SK-N-SH (cell line): ENCODE data around the gene ELF4. TPM values are rescaled to one million over a fixed set of nuclear protein-coding genes. Genes with fewer than 3 reads are reported as not detected.
A peak's percentile ranks its signal among the peaks of the same experiment; 100 is the strongest.

ENCODE experiments used
- CTCF ChIA-PET: fragments of 300-600, 350-600 bp; formaldehyde crosslinking; extraction: SDS; loops from one replicate; lab custom pipeline; 2021; lab: Yijun Ruan, JAX
- POLR2A ChIA-PET: fragments of 350-600 bp; sonication (Branson Sonifier 250); formaldehyde crosslinking; extraction: SDS; loops from one replicate; lab custom pipeline; 2020; ENCODE audit warnings: antibody characterized with exemption, inconsistent platforms; lab: Yijun Ruan, JAX
- DNase-seq: peaks from one replicate; pipeline ENCODE4 v3.0.0; 2012
- H2AFZ ChIP-seq: fragments of 200-600 bp; sonication (generic); 2 replicates; pipeline ENCODE4 v1.8.1; 2016; ENCODE audit warnings: antibody characterized with exemption, mild to moderate bottlenecking, low read depth
- H3F3A ChIP-seq: fragments of 200-600 bp; sonication (generic); replicated peaks from 2 replicates; pipeline ENCODE3; 2016; ENCODE audit warnings: antibody characterized with exemption, mild to moderate bottlenecking; ENCODE audit not compliant: insufficient read depth
- H3K27ac ChIP-seq, 2 experiments: fragments of 200-500 bp in 1 of 2; fragments of 200-600 bp in 1 of 2; sonication (Bioruptor generic) in 1 of 2; sonication (generic), shearing (Covaris generic) in 1 of 2; 2 replicates each; pipeline versions ENCODE4 v1.5.1 to v1.6.1; 2014 to 2016; ENCODE audit warnings: low read depth in 2 of 2, inconsistent platforms in 1 of 2, low read length in 1 of 2, mild to moderate bottlenecking in 1 of 2, mixed read lengths in 1 of 2
- H3K27me3 ChIP-seq: fragments of 200-600 bp; sonication (generic), shearing (Covaris generic); 2 replicates; pipeline ENCODE4 v1.6.1; 2016; ENCODE audit warnings: mixed run types; ENCODE audit not compliant: insufficient read depth
- H3K36me3 ChIP-seq, 2 experiments: fragments of 200-500 bp in 1 of 2; fragments of 200-600 bp in 1 of 2; sonication (Bioruptor generic) in 1 of 2; sonication (generic) in 1 of 2; replicated peaks in 1 of 2; 2 replicates each; pipeline versions ENCODE3 to v1.5.1; 2014 to 2016; ENCODE audit warnings: low read length in 1 of 2, mild to moderate bottlenecking in 1 of 2; ENCODE audit not compliant: insufficient read depth in 2 of 2, control insufficient read depth in 1 of 2
- H3K4me1 ChIP-seq, 2 experiments: fragments of 200-500 bp in 1 of 2; fragments of 200-600 bp in 1 of 2; sonication (Bioruptor generic) in 1 of 2; sonication (generic), shearing (Covaris generic) in 1 of 2; 2 replicates each; pipeline versions ENCODE4 v1.5.1 to v1.6.1; 2014 to 2016; ENCODE audit warnings: low read depth in 1 of 2, low read length in 1 of 2, mixed run types in 1 of 2; ENCODE audit not compliant: insufficient read depth in 2 of 2, control insufficient read depth in 1 of 2
- H3K4me2 ChIP-seq: fragments of 200-600 bp; sonication (generic), shearing (Covaris generic); 2 replicates; pipeline ENCODE4 v1.6.1; 2017; ENCODE audit warnings: mixed run types
- H3K4me3 ChIP-seq, 2 experiments: fragments of 200-500 bp in 1 of 2; fragments of 200-600 bp in 1 of 2; sonication (Bioruptor generic) in 1 of 2; sonication (generic), shearing (Covaris generic) in 1 of 2; 2 replicates each; pipeline versions ENCODE4 v1.5.1 to v1.8.1; 2014 to 2016; ENCODE audit warnings: low read depth in 2 of 2, inconsistent platforms in 1 of 2, low read length in 1 of 2, mild to moderate bottlenecking in 1 of 2, mixed read lengths in 1 of 2, moderate library complexity in 1 of 2
- H3K79me2 ChIP-seq: fragments of 200-600 bp; sonication (generic); 2 replicates; pipeline ENCODE4 v1.8.1; 2017; ENCODE audit warnings: mild to moderate bottlenecking; ENCODE audit not compliant: insufficient read depth
- H3K9ac ChIP-seq: fragments of 200-600 bp; sonication (generic); 2 replicates; pipeline ENCODE4 v1.6.1; 2017; ENCODE audit warnings: mixed run types
- H3K9me2 ChIP-seq: fragments of 200-600 bp; sonication (generic); 2 replicates; pipeline ENCODE4 v1.6.1; 2017; ENCODE audit warnings: mixed run types
- H3K9me3 ChIP-seq: fragments of 200-600 bp; sonication (generic); 2 replicates; pipeline ENCODE4 v1.6.1; 2017; ENCODE audit warnings: mixed run types, mild to moderate bottlenecking, moderate library complexity
- H4K20me1 ChIP-seq: fragments of 200-600 bp; sonication (generic); 2 replicates; pipeline ENCODE4 v1.6.1; 2017; ENCODE audit warnings: mild to moderate bottlenecking, mixed run types; ENCODE audit not compliant: insufficient read depth
- ELF1 ChIP-seq: IDR thresholded peaks from 2 replicates; pipeline ENCODE4 v1.4.0; 2012
- GATA2 ChIP-seq: sonication (generic); formaldehyde crosslinking; IDR thresholded peaks from 2 replicates; pipeline ENCODE4 v1.5.0; 2020; ENCODE audit warnings: mild to moderate bottlenecking, missing genetic modification reagents
- IRF3 ChIP-seq: fragments of 150-350 bp; IDR thresholded peaks from 2 replicates; pipeline ENCODE4 v1.6.1; 2016; ENCODE audit warnings: mild to moderate bottlenecking, low read depth, low read length
- MEF2A ChIP-seq: IDR thresholded peaks from 2 replicates; pipeline ENCODE4 v1.4.0; 2012; ENCODE audit warnings: low read depth, borderline replicate concordance
- MXI1 ChIP-seq: IDR thresholded peaks from 2 replicates; pipeline ENCODE4 v1.6.1; 2012; ENCODE audit warnings: mild to moderate bottlenecking, low read depth, low read length, improper control_type of control experiment
- RAD21 ChIP-seq: IDR thresholded peaks from 2 replicates; pipeline ENCODE4 v1.6.1; 2012; ENCODE audit warnings: mild to moderate bottlenecking, low read length
- RCOR1 ChIP-seq: fragments of 150-350 bp; IDR thresholded peaks from 2 replicates; pipeline ENCODE4 v1.6.1; 2017; ENCODE audit warnings: antibody characterized with exemption, low read length
- RXRA ChIP-seq: IDR thresholded peaks from 2 replicates; pipeline ENCODE4 v1.4.0; 2012; ENCODE audit warnings: low read depth, mild to moderate bottlenecking, borderline replicate concordance
- SMC3 ChIP-seq: IDR thresholded peaks from 2 replicates; pipeline ENCODE4 v1.6.1; 2012; ENCODE audit warnings: low read depth, low read length, improper control_type of control experiment
- TEAD4 ChIP-seq: IDR thresholded peaks from 2 replicates; pipeline ENCODE4 v1.4.0; 2012; ENCODE audit warnings: mild to moderate bottlenecking, borderline replicate concordance; ENCODE audit not compliant: insufficient read depth
- WGBS: methylation state at CpG from one replicate; pipeline ENCODE4 v1.1.6; 2017; ENCODE audit warnings: low lambda C conversion rate; 5-methylcytosine and 5-hydroxymethylcytosine counted together
- polyA plus RNA-seq, 3 experiments: library from polyadenylated mRNA; depleted of rRNA; stranded (reverse); fragments of >200 nt; gene quantifications; 2 replicates each; pipeline ENCODE4 v1.2.3, GENCODE V29; 2012
- TF ChIP-seq, protein P1 (sequence below): fragments of 150-350 bp; IDR thresholded peaks from 2 replicates; pipeline ENCODE4 v1.6.1; 2017; ENCODE audit warnings: antibody characterized with exemption, low read length, low read depth, borderline replicate concordance

Gene ELF4
- polyA plus RNA-seq, 1 of the 3 experiments (the other 2 are of a cell fraction), result 9.6 TPM

DNA sequence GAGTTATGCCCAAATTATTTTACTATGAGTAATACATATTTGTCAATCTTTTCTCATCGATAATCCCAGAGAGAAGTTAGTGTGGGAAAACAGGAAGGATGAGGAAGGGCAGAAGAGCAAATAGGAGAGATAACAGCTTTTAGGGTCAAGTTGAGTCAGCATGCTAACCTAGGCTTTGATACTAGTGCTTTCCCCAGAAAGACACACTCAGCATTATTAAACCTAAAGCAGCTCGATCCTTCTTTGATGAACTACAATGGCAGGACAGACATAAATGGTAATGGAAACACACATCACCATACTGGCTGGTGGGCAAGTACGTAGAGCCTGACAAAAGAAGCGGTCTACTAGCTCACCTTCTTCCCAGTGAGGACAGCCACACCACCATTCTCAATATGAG lies 34.8 kb upstream of the ELF4 start:
- no peaks in the 10 kb centered on the region for H4K20me1 ChIP-seq
- ChIA-PET CTCF (interaction anchor here (0.7 to 1.0 kb wide), 4 partner anchors 24 to 219 kb away, joined by 3 to 4 read pairs (median 3); partner anchors contain the start of gene RAB33A), POLR2A (no interaction called here)
- H3K27ac ChIP-seq, result no peak overlapping the region
- no peak overlapping the region for H3K4me3 ChIP-seq
- no peaks in the 10 kb centered on the region for H3K27me3 ChIP-seq
- H2AFZ ChIP-seq, result no peak overlapping the region
- DNase-seq, result no peak
- no peaks in the 10 kb centered on the region for H3K4me1 ChIP-seq
- H3K9ac ChIP-seq, result no peak overlapping the region
- no peaks in the 10 kb centered on the region for H3F3A ChIP-seq
- no peaks in the 10 kb centered on the region for H3K79me2 ChIP-seq
- TF ChIP-seq RXRA, result no peak
- TF ChIP-seq GATA2, result no peak
- no peak for TF ChIP-seq ELF1
- no peak for TF ChIP-seq TEAD4
- no peak for TF ChIP-seq MEF2A
- TF ChIP-seq RCOR1, result no peak
- TF ChIP-seq MXI1, result no peak
- no peak for TF ChIP-seq SMC3
- no peak for TF ChIP-seq IRF3
- TF ChIP-seq, protein P1, sequence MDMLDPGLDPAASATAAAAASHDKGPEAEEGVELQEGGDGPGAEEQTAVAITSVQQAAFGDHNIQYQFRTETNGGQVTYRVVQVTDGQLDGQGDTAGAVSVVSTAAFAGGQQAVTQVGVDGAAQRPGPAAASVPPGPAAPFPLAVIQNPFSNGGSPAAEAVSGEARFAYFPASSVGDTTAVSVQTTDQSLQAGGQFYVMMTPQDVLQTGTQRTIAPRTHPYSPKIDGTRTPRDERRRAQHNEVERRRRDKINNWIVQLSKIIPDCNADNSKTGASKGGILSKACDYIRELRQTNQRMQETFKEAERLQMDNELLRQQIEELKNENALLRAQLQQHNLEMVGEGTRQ, result no peak
- H3K9me2 ChIP-seq, result no peaks in the 10 kb centered on the region
- 84% methylated on average over 4 of the region's 4 CpGs for WGBS
- H3K4me2 ChIP-seq, result no peak overlapping the region
- H3K36me3 ChIP-seq, result peaks cover 20 to 47% of the 10 kb centered on the region in 2 experiments
- no peaks in the 10 kb centered on the region for H3K9me3 ChIP-seq

- no peak overlapping the region for H3K4me2 ChIP-seq
- peaks cover 20 to 53% of the 10 kb centered on the region in 2 experiments for H3K36me3 ChIP-seq
- H3K9ac ChIP-seq, result no peak overlapping the region
- H3K27me3 ChIP-seq, result no peaks in the 10 kb centered on the region
- POLR2A ChIA-PET, result no interaction called here
- H3K4me1 ChIP-seq, result no peaks in the 10 kb centered on the region
- no peaks in the 10 kb centered on the region for H3F3A ChIP-seq
- CTCF ChIA-PET, result interaction anchor here (1.1 to 1.2 kb wide), 2 partner anchors 12 to 65 kb away, joined by 5 to 7 read pairs; no protein-coding TSS in a partner anchor
- H3K27ac ChIP-seq, result no peak overlapping the region
- TF ChIP-seq SMC3 (0 out of 2 replicates have a peak, but pooled peaks have one; percentile 5), RAD21 (peak; percentile 20; the same call in 1 of the 2 replicates), MXI1 (no peak)
- no peaks in the 10 kb centered on the region for H3K79me2 ChIP-seq
- no peaks in the 10 kb centered on the region for H4K20me1 ChIP-seq
- WGBS, result 92% methylated on average over 3 of the region's 3 CpGs
- DNase-seq, result no peak
- H2AFZ ChIP-seq, result no peak overlapping the region
- no peaks in the 10 kb centered on the region for H3K9me3 ChIP-seq
- H3K9me2 ChIP-seq, result no peaks in the 10 kb centered on the region
- H3K4me3 ChIP-seq, result no peak overlapping the region
These were observed 34.2 kb upstream of the ELF4 start for GRCh38 chrX:130144509-130144908.
